Adipose tissue (tissue), 3 donors: ENCODE results near the gene MTCL1. TPM values are rescaled to one million over a fixed set of nuclear protein-coding genes. Genes with fewer than 3 reads are reported as not detected.

Experiments
- H3K27ac ChIP-seq: one replicate; pipeline ENCODE4 v1.5.1; 2013; ENCODE audit warnings: low read depth, low read length
- WGBS, 3 donors: extraction: QIAGEN DNeasy Blood & Tissue Kit; methylation state at CpG; one replicate each; pipeline ENCODE4 v1.1.7; 2013; 5-methylcytosine and 5-hydroxymethylcytosine counted together
- polyA plus RNA-seq, 3 donors: library from polyadenylated mRNA; stranded (reverse); fragments of 200-250 nt; gene quantifications; one replicate each; pipeline ENCODE4 v1.2.3, GENCODE V29; 2013
- donor health status: healthy with polysubstance abuse.
- donor health status: Bipolar disorder and iron deficiency.
- donor health status: healthy.

MTCL1 gene
- polyA plus RNA-seq, 3 donors: 0.83 to 2.5 (median 1.7) TPM

DNA sequence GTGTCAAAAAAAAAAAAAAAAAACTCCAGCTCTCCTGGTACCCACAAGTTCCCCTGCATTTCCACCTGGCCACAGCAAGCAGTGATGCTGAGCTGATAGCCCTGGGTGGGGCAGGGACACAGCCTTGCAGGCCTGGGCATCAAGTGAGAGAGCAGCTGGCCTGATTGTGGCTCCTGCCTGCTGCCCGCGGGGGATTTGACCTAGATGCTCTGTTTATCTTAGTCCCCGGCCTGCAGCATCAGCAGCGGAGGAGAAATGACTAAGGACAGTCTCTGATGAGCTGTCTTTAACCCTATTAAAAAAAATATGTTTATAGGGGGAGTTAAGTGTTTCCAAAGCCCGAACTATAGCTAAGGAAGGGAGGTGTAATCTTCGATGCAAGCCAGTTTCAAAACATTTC, 102.6 kb downstream of the MTCL1 start:
- WGBS, 3 donors: 78 to 87% (median 85%) methylated on average over 6 of the region's 6 CpGs
- H3K27ac ChIP-seq: no peak overlapping the region

- no peak overlapping the region for H3K27ac ChIP-seq
- WGBS, 3 donors: 94 to 97% (median 96%) methylated on average over 13 of the region's 13 CpGs
These were observed 104.2 kb downstream of the MTCL1 start for GRCh38 chr18:8809514-8809913.

GRCh38 chr18:8810157-8810556, 104.8 kb downstream of the MTCL1 start:
- H3K27ac ChIP-seq: no peak overlapping the region
- WGBS, 3 donors: 95 to 97% (median 96%) methylated on average over 11 of the region's 11 CpGs

DNA sequence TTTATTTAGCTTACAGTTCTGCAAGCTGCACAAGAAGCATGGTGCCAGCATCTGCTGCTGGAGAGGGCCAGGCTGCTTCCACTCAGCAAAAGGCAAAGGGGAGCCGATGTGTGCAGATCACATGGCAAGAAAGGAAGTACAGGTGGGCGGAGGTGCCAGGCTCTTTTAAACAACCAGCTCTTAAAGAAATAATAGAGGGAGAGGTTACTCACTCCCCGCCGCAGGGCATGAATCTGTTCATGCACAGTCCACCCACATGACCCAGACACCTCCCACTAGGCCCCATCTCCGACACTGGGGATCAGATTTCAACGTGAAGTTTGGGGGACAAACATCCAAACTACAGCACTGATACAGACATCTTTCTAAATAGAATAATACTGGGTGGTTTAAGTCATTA, 105.8 kb downstream of the MTCL1 start:
- no peak overlapping the region for H3K27ac ChIP-seq
- WGBS, 3 donors: 86 to 90% (median 89%) methylated on average over 6 of the region's 6 CpGs

- WGBS, 3 donors: 89 to 95% (median 93%) methylated on average over 4 of the region's 4 CpGs
- no peak overlapping the region for H3K27ac ChIP-seq
These were observed 107.3 kb downstream of the MTCL1 start for GRCh38 chr18:8812631-8813030.

- no peak overlapping the region for H3K27ac ChIP-seq
These were observed 108.3 kb downstream of the MTCL1 start for GRCh38 chr18:8813611-8814010.

GRCh38 chr18:8814206-8814605, 108.8 kb downstream of the MTCL1 start:
- H3K27ac ChIP-seq: no peak overlapping the region
- 91 to 96% (median 92%) methylated on average over 6 of the region's 6 CpGs for WGBS, 3 donors

DNA sequence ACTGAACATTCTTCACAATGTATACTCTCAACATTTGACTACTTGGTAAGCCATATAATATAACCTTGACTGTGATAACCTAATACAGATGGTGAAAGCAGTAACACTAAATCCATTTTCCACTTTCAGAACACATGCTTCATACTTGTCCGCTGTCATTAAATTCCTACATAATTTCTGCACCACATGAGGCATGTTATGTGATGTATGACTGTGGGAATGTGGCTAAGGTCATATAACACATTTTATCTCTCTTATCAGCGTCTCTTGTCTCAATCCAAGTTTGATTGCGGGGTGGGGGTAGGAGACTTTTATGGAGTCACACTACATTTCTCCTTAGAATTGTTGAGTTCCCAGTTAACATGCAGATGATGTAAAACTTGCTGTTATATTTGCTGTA, 110.9 kb downstream of the MTCL1 start:
- H3K27ac ChIP-seq: no peak overlapping the region
- 76 to 88% (median 83%) methylated on average over 3 of the region's 3 CpGs for WGBS, 3 donors

GRCh38 chr18:8816816-8817215, 111.5 kb downstream of the MTCL1 start:
- 23 to 68% (median 36%) methylated on average over 1 of the region's 1 CpG for WGBS, 3 donors
- no peak overlapping the region for H3K27ac ChIP-seq

DNA sequence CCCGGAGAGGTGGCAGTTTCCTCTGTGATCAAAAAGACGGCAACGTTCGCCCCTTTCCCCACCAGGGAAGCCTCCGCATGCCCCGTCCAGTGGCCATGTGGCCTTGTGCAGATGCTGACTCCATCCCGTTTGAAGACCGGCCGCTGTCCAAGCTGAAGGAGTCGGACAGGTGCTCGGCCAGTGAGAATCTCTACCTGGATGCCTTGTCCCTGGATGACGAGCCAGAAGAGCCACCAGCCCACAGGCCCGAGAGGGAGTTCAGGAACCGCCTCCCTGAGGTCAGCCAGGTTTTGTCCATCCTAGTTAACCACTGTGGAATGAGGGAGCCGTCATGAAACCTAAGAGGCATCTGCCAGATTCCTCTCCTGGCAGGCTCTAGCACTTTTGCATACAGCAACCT, 113.6 kb downstream of the MTCL1 start:
- H3K27ac ChIP-seq: no peak overlapping the region
- whole genome bisulfite sequencing, 3 donors: 93 to 99% (median 95%) methylated on average over 15 of the region's 15 CpGs

GRCh38 chr18:8820396-8821082, 115.2 kb downstream of the MTCL1 start:
- 81 to 84% (median 81%) methylated on average over 9 of the region's 9 CpGs for WGBS, 3 donors
- no peak overlapping the region for H3K27ac ChIP-seq

DNA sequence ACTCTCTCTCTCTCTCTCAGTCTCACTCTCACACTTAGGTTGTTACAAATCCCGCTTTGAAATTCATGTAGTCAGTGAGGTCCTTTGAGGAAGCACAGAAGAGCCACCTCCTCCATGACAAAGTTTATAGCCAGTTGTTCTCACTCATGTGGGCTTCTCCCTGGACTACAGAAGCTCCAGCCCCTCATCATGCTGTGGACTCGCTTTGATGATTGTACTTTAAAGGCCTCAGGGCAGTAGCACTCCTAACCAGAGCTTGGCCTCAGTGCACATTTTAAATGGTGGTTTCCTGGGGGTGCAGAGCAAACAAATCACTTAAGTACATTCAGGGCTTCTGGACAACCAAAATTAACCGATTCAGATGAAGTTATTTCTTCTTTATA, 115.7 kb downstream of the MTCL1 start:
- H3K27ac ChIP-seq: no peak overlapping the region

GRCh38 chr18:8821531-8821930, 116.2 kb downstream of the MTCL1 start:
- 85 to 90% (median 88%) methylated on average over 1 of the region's 1 CpG for whole genome bisulfite sequencing, 3 donors
- no peak overlapping the region for H3K27ac ChIP-seq

More for the DNA sequence above, 115.7 kb downstream of the MTCL1 start:
- 83 to 86% (median 86%) methylated on average over 3 of the region's 3 CpGs for WGBS, 3 donors

DNA sequence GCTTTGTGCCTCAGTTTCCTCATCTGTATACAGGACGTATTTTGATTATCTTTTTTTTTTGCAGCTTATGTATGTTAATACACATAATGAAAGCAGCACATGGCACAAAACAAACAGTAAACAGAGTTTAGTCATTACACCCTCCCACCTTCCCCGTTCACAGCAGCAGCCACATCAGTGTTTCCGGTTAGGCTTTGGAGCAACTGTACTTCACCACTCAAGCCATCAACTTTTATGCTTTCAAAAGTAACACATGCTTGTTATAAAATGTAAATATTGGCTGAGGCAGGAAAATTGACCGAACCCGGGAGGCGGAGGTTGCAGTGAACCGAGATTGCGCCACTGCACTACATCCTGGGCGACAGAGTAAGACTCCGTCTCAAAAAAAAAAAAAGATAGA, 117.3 kb downstream of the MTCL1 start:
- H3K27ac ChIP-seq: no peak overlapping the region
- WGBS, 3 donors: 89 to 93% (median 90%) methylated on average over 10 of the region's 10 CpGs

DNA sequence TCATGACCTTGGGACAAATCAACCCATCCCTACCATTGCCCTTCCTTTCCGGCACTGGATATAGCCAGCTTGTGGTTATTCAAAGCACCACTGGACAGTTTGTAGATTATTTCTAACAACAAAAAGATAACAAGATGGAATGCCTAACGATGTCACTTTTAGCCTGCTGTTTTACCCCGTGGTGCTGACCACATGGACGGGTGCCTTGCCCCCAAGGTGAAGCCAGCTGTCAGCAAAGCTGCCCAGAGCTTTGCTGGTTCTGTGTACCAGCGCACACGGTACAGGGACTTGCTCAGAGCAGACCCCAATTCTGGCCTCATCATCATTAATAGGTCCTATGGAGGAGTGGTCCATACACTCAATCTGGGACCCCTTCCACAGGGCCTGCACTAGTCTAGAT, 118.2 kb downstream of the MTCL1 start:
- no peak overlapping the region for H3K27ac ChIP-seq
- 80 to 92% (median 90%) methylated on average over 6 of the region's 6 CpGs for WGBS, 3 donors

DNA sequence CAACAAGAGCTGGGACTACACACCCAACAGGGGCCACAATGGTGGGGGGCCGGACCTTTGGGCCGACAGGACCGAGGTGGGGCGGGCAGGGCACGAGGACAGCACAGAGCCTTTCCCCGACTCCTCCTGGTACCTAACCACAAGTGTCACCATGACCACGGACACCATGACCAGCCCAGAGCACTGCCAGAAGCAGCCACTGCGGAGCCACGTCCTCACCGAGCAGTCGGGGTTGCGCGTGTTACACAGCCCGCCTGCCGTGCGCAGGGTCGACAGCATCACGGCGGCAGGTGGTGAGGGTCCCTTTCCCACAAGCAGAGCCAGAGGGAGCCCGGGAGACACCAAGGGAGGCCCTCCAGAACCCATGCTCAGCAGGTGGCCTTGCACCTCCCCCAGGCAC, 119.5 kb downstream of the MTCL1 start:
- no peak overlapping the region for H3K27ac ChIP-seq
- 96 to 98% (median 97%) methylated on average over 20 of the region's 20 CpGs for WGBS, 3 donors

GRCh38 chr18:8825273-8825672, 119.9 kb downstream of the MTCL1 start:
- WGBS, 3 donors: 97 to 98% (median 97%) methylated on average over 13 of the region's 13 CpGs
- no peak overlapping the region for H3K27ac ChIP-seq

DNA sequence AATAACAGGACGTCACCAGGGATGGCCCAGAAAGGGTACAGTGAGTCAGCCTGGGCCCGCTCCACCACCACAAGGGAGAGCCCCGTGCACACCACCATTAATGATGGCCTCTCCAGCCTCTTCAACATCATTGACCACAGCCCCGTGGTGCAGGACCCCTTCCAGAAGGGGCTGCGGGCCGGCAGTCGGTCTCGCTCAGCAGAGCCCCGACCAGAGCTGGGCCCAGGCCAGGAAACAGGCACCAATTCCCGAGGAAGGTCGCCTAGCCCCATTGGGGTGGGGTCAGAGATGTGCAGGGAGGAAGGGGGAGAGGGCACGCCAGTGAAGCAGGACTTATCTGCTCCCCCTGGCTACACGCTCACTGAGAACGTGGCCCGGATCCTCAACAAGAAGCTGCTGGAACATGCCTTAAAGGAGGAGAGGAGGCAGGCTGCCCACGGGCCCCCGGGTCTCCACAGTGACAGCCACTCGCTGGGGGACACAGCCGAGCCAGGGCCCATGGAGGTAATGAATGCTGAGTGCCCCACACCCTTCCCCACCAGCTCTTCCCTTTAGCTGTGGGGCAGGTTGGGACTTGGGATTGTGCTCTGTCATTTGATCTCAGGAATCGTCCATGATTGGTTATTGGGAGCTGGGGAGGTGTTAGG, 120.5 kb downstream of the MTCL1 start:
- WGBS, 3 donors: 85 to 93% (median 89%) methylated on average over 20 of the region's 20 CpGs
- no peak overlapping the region for H3K27ac ChIP-seq

DNA sequence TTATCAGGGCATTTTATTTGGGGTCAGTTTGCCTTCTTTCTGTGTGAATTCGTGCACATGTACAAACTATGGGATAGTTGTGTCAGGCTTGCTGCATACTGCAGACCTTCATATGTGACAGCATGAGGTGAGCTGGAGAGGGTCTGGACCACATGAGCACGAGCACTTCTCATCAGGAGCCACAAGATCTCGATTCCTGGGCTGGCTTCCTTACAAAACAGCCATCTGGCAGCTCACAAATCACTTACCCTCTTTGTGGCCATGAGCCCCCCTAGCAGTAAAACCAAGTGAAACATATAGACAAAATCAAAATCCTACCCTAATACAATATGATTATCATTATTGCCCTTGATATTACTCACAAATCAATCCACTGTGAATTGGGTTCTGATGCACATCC, 121.2 kb downstream of the MTCL1 start:
- WGBS, 3 donors: 85 to 96% (median 86%) methylated on average over 3 of the region's 3 CpGs
- no peak overlapping the region for H3K27ac ChIP-seq

DNA sequence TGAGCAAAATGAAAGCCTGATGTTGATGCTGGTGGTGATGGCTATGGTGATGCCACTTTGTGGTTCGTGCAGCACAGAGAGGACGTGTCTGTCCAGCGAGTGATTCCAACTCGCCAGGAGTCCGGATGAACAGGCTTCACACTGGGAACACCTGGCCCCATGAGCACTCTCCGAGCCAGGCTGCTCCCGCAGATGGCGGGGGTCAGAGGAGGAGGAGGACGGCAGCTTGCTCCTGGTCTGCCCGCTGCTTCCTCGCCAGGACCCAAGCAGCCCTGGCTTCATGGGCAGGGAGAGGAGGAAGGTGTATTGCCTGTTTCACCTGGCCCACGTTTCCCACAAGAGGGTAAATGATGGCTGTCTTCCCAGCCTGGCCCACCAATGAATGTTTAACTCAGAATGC, 121.6 kb downstream of the MTCL1 start:
- H3K27ac ChIP-seq: no peak overlapping the region
- 72 to 95% (median 90%) methylated on average over 12 of the region's 12 CpGs for WGBS, 3 donors
